Endodermal cell (in vitro differentiated cells): ENCODE results near the gene NAIF1. TPM values are rescaled to one million over a fixed set of nuclear protein-coding genes. Genes with fewer than 3 reads are reported as not detected.
A peak's percentile ranks its signal among the peaks of the same experiment; 100 is the strongest.

Source experiments
- DNase-seq: peaks from one replicate; pipeline ENCODE4 v3.0.0-alpha.2; 2017
- H3K27ac ChIP-seq: 2 replicates; pipeline ENCODE4 v1.5.1; 2013; ENCODE audit warnings: mild to moderate bottlenecking, low read depth, low read length, moderate library complexity
- H3K27me3 ChIP-seq: 2 replicates; pipeline ENCODE4 v1.6.1; 2013; ENCODE audit warnings: mild to moderate bottlenecking, low read length, moderate library complexity; ENCODE audit not compliant: insufficient read depth, control insufficient read depth, poor library complexity, severe bottlenecking
- H3K36me3 ChIP-seq: 2 replicates; pipeline ENCODE4 v1.7.0; 2013; ENCODE audit warnings: mild to moderate bottlenecking, low read length, moderate library complexity; ENCODE audit not compliant: control insufficient read depth, insufficient read depth
- H3K4me1 ChIP-seq: one replicate; pipeline ENCODE4 v1.7.0; 2013; ENCODE audit warnings: low read length; ENCODE audit not compliant: control insufficient read depth, insufficient read depth
- H3K4me3 ChIP-seq: 2 replicates; pipeline ENCODE4 v1.5.1; 2013; ENCODE audit warnings: mild to moderate bottlenecking, low read length, moderate library complexity
- H3K9ac ChIP-seq: 2 replicates; pipeline ENCODE4 v1.6.1; 2013; ENCODE audit warnings: mild to moderate bottlenecking, low read length, moderate library complexity; ENCODE audit not compliant: poor library complexity, severe bottlenecking; ENCODE audit errors: extremely low read depth
- H3K9me3 ChIP-seq: 2 replicates; pipeline ENCODE4 v1.6.1; 2013; ENCODE audit warnings: mild to moderate bottlenecking, low read length, moderate library complexity; ENCODE audit not compliant: control insufficient read depth
- H3K27ac Mint-ChIP-seq: 2 replicates; pipeline ENCODE4 v1.8.0; 2020; ENCODE audit warnings: mixed read lengths
- H3K27me3 Mint-ChIP-seq: 2 replicates; pipeline ENCODE4 v1.8.0; 2021; ENCODE audit warnings: mild to moderate bottlenecking, mixed read lengths; ENCODE audit not compliant: insufficient read depth
- H3K36me3 Mint-ChIP-seq: 2 replicates; pipeline ENCODE4 v1.8.0; 2020; ENCODE audit warnings: low read depth, mixed read lengths
- H3K4me1 Mint-ChIP-seq: 2 replicates; pipeline ENCODE4 v1.8.0; 2020; ENCODE audit warnings: mixed read lengths
- H3K4me3 Mint-ChIP-seq: 2 replicates; pipeline ENCODE4 v1.8.0; 2020; ENCODE audit warnings: mild to moderate bottlenecking, moderate library complexity, mixed read lengths
- H3K9me3 Mint-ChIP-seq: 2 replicates; pipeline ENCODE4 v1.8.0; 2020; ENCODE audit warnings: mild to moderate bottlenecking, mixed read lengths
- CTCF ChIP-seq: fragments of 200-600 bp; sonication (generic); conservative IDR thresholded peaks from 2 replicates; pipeline ENCODE4 v1.5.0; 2021; ENCODE audit warnings: antibody characterized with exemption, mild to moderate bottlenecking
- WGBS, 2 experiments: methylation state at CpG; one replicate each; pipeline versions ENCODE4 v1.1.5 to v1.1.7; 2013; ENCODE audit warnings: missing lambda C conversion rate in 2 of 2, mixed read lengths in 1 of 2; ENCODE audit not compliant: insufficient coverage in 1 of 2, insufficient read length in 1 of 2; 5-methylcytosine and 5-hydroxymethylcytosine counted together
- total RNA-seq, 2 donors: library from RNA; stranded (reverse); fragmentation: NEBNext Ultra II Directional in 1 of 2; extraction: Animal tissue kit (Norgen Biotek cat#: 25700) in 1 of 2; gene quantifications; 2 replicates in 1 of 2; 3 replicates in 1 of 2; pipeline ENCODE4 v1.2.1, GENCODE V29; 2021

NAIF1 gene
- total RNA-seq, 2 donors from 2014 or later, result 6.2 to 6.6 TPM

DNA sequence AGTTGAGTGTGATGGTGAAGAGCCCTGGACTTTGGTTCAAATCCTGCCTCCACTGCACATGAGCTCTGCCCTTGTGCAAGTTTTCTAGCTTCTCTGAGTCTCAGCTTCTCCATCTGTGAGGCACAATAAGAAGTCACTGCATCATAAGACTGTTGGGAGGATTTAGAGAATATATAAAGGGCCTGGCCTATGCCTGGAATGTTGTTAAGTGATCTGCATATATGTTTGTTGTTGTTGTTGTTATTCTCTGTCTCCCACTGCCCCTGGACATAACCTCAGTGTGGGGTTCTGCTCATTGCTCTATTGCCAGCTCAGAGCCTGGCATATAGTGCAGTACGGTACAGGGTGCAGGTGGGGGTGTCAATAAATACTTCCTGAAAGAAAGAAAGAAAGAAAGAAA is 46.0 kb downstream of the NAIF1 start:
- Mint-ChIP-seq H3K27me3 (no peaks in the 10 kb centered on the region), H3K4me1 (no peaks in the 10 kb centered on the region), H3K27ac (no peak overlapping the region), H3K9me3 (no peaks in the 10 kb centered on the region), H3K36me3 (no peaks in the 10 kb centered on the region), H3K4me3 (no peak overlapping the region)
- TF ChIP-seq CTCF, result no peak
- H3K9me3 ChIP-seq, result no peaks in the 10 kb centered on the region
- no peaks in the 10 kb centered on the region for H3K27me3 ChIP-seq
- H3K4me1 ChIP-seq, result no peaks in the 10 kb centered on the region
- no peak overlapping the region for H3K4me3 ChIP-seq
- H3K9ac ChIP-seq, result no peak overlapping the region
- H3K27ac ChIP-seq, result no peak overlapping the region
- WGBS, 2 experiments, result 43 to 49% methylated on average over 1 of the region's 1 CpG
- DNase-seq, result no peak
- H3K36me3 ChIP-seq, result no peaks in the 10 kb centered on the region

DNA sequence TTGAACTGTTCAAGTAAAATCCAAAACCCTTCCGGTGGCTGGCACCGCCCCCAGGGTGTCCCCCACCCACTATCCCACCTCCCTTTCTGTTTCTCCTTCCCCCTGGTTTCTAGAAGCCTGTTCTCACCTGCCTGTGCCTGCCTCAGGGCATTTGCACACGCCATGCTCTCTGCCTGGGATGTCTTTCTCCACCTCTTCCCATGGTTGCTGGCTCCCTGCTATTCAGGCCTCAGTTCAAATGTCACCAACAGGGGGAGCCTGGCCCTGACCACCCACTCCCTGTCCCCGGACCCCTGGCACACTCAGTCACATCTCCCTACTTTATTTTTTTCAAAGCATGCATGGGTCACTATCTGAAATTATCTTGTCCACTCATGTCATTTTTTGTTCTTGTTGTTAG is 46.4 kb downstream of the NAIF1 start:
- H3K27ac Mint-ChIP-seq, result no peak overlapping the region
- no peak overlapping the region for H3K9ac ChIP-seq
- H3K4me3 ChIP-seq, result no peak overlapping the region
- H3K27ac ChIP-seq, result no peak overlapping the region
- H3K9me3 Mint-ChIP-seq, result no peaks in the 10 kb centered on the region
- H3K36me3 ChIP-seq, result no peaks in the 10 kb centered on the region
- no peaks in the 10 kb centered on the region for H3K4me1 Mint-ChIP-seq
- TF ChIP-seq CTCF, result peak; percentile 68
- no peaks in the 10 kb centered on the region for H3K36me3 Mint-ChIP-seq
- WGBS, 2 experiments, result 88 to 92% methylated on average over 3 to 4 of the region's 4 CpGs
- no peaks in the 10 kb centered on the region for H3K27me3 Mint-ChIP-seq
- H3K4me1 ChIP-seq, result no peaks in the 10 kb centered on the region
- peak; percentile 76 for DNase-seq
- no peaks in the 10 kb centered on the region for H3K27me3 ChIP-seq
- no peaks in the 10 kb centered on the region for H3K9me3 ChIP-seq
- H3K4me3 Mint-ChIP-seq, result no peak overlapping the region

GRCh38 chr9:128015696-128016095 is 51.4 kb downstream of the NAIF1 start:
- Mint-ChIP-seq H3K9me3 (no peaks in the 10 kb centered on the region), H3K27me3 (no peaks in the 10 kb centered on the region), H3K4me1 (no peaks in the 10 kb centered on the region), H3K4me3 (no peak overlapping the region), H3K27ac (no peak overlapping the region), H3K36me3 (no peaks in the 10 kb centered on the region)
- no peaks in the 10 kb centered on the region for H3K36me3 ChIP-seq
- H3K27me3 ChIP-seq, result no peaks in the 10 kb centered on the region
- H3K9ac ChIP-seq, result no peak overlapping the region
- H3K27ac ChIP-seq, result no peak overlapping the region
- 92 to 100% methylated on average over 5 of the region's 5 CpGs for WGBS, 2 experiments
- no peak for DNase-seq
- H3K4me1 ChIP-seq, result no peaks in the 10 kb centered on the region
- no peaks in the 10 kb centered on the region for H3K9me3 ChIP-seq
- H3K4me3 ChIP-seq, result no peak overlapping the region
- TF ChIP-seq CTCF, result no peak

Other genes starting within 250 kb of the NAIF1 start
- gene ENG, start 212.7 kb downstream of the NAIF1 start, total RNA-seq, result 1 to 10 TPM; 2.2 to 2.4 TPM
- gene AK1, start 189.6 kb downstream of the NAIF1 start, total RNA-seq, result 10 to 100 TPM; 19.0 to 22.8 TPM
- gene ST6GALNAC6, start 167.7 kb downstream of the NAIF1 start, total RNA-seq, result 10 to 100 TPM; 42.3 to 44.2 TPM
- 10 to 100 TPM in 1 of 2 donors, 1 to 10 TPM in 1; 8.3 to 12.7 TPM for gene ST6GALNAC4, start 150.3 kb downstream of the NAIF1 start, total RNA-seq
- 1 to 10 TPM; 6.6 to 9.3 TPM for gene PIP5KL1, start 136.5 kb downstream of the NAIF1 start, total RNA-seq
- gene DPM2, start 129.5 kb downstream of the NAIF1 start, total RNA-seq, result 10 to 100 TPM; 45.7 TPM
- gene EEIG1, start 86.3 kb downstream of the NAIF1 start, total RNA-seq, result 10 to 100 TPM; 56.7 to 60.8 TPM
- 10 to 100 TPM; 12.9 to 13.1 TPM for gene SLC25A25, start 912 bp upstream of the NAIF1 start, total RNA-seq
- 10 to 100 TPM; 73.5 to 84.5 TPM for gene PTGES2, start 60.4 kb upstream of the NAIF1 start, total RNA-seq
- not detected for gene LCN2, start 82.1 kb upstream of the NAIF1 start, total RNA-seq
- 10 to 100 TPM; 65.7 to 82.1 TPM for gene BBLN, start 92.9 kb upstream of the NAIF1 start, total RNA-seq
- 100 to 1,000 TPM; 115 to 117 TPM for gene CIZ1, start 124.3 kb upstream of the NAIF1 start, total RNA-seq
- 100 to 1,000 TPM in 1 of 2 donors, 10 to 100 TPM in 1; 55.8 to 147 TPM for gene DNM1, start 136.1 kb upstream of the NAIF1 start, total RNA-seq
- 100 to 1,000 TPM in 1 of 2 donors, 10 to 100 TPM in 1; 91.9 to 101 TPM for gene GOLGA2, start 208.7 kb upstream of the NAIF1 start, total RNA-seq
- gene SWI5, start 209.0 kb upstream of the NAIF1 start, total RNA-seq, result 10 to 100 TPM; 33.4 to 46.9 TPM